Right ventricle myocardium inferior (tissue), 1 donor: ENCODE results near the gene ARMC9. TPM values are rescaled to one million over a fixed set of nuclear protein-coding genes. Genes with fewer than 3 reads are reported as not detected.
"Not testable (repeated sequence)": the region's sequence is repeated elsewhere in the genome, so short reads cannot be mapped to it uniquely, and the experiment has no call there.

ENCODE experiments used
- ATAC-seq: fragments of 200-7000 bp; cut with Tn5 transposase; one replicate; pipeline ENCODE4 v1.9.1; 2020; ENCODE audit warnings: mild to moderate bottlenecking, moderate library complexity
- DNase-seq: peaks from one replicate; pipeline ENCODE4 v3.0.0; 2021; ENCODE audit errors: missing footprints
- intact Hi-C: fragments of 100-400 bp; cut with DNase I; formaldehyde crosslinking; loops from one replicate; pipeline ENCODE4 v1.11.0; 2022
- total RNA-seq: library from RNA; stranded (reverse); fragmentation: NEBNext Ultra II Directional; extraction: Animal tissue kit (Norgen Biotek cat#: 25700); gene quantifications from one replicate; pipeline ENCODE4 v1.2.1, GENCODE V29; 2021
- donor health status: DM: no; HTN: yes; CAD: no; lungs with severe emphysema.

ARMC9 gene
- total RNA-seq, 1 donor from 2014 or later = 1.7 TPM

DNA sequence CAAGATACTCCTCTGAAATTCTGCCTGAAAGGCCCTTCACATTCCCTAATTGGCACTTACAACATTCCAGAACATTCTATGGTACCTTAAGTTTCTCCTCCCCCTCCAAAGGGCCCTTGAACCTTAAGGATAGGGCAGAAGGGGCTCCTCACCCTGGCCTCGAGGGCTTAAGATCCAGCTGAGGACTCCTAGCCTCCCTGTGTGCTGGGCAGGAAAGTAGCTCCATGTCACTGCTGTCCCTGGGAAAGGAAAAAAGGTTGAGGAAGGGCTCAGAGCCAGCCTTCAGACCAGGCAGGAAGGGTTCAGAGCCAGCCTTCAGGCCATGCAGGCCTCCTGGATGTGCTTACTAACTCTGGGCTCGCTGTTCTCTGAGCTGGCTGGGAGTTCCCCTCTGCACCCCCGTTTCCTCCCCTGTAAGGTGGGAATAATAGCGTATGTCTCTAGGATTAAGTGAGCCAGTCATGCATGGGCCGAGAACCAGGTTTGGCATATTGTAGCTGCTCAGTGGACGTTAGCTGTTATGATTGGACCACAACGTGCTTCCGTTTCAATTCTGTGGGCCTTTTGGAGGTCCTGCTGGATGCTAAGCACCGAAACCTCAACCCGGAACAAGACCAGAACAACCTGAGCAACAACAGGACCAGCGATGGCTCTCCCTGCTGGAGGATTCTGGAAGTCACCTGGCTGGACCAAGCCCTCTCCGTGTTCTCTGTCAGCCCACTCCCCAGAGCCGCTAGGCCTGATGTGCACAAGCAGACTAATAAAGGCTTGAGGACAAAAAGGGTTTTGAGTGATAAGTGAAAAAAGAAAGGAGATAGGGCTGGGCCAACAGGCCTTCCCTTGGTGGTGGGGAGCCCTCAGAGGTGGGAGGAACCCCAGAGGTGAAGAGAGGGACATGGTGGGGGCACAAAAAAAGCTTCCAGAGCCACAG is 196.0 kb downstream of the ARMC9 start:
- no peak for DNase-seq
- ATAC-seq = no peak
- intact Hi-C loops = loop anchor here (2.0 to 5.0 kb wide), 2 partner anchors 32 to 100 kb away; no protein-coding TSS in a partner anchor

DNA sequence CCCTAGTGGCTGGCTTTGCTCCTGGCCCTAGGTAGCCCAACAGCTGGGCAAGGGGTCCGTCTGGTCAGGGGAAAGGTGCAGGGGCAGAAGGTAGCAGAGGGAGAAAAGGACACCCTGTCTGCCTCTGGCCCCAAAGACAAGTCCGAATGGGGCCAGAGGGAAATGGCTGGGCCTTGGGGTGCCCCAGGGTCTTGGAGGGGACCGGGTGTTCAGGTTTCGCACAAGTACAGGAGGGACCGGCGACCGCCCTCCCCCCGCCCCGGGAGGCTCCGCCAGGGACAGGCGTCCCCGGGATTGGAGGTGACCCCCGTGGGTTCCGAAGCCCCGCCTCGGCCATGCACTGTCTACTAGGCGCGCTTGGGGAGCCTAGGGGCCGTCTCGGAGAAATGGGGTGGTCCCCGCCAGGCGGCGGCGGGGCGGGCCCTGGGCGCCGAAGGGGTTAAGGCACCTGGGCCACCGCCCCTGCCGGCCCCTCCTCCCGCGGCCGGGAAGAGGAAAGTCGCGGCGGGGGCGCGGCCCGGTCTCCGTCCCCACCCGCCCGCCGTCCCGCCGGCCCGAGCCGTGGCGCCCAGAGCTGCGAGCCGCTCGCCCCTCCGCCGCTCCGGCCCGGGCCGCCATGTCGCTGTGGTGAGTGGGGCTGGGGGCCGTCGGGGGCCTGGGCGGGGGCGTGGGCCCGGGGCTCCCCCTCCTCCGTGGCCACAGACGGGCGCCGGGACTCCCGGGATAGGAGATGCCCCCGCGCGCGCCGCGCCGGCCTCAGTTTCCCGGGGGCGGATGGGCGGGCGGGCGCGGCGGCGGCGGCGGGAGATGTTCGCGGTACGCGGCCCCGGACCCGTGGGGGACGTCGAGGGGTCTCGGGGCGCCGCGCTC is 197.0 kb downstream of the ARMC9 start, which contains the start of gene B3GNT7:
TSS of gene B3GNT7 (plus strand) at position 523 of the 870 bp plus-strand sequence. CDS start at position 617, 94 bp downstream.
- no peak for ATAC-seq
- DNase-seq = no peak
- intact Hi-C loops = loop anchor here (2.0 to 5.0 kb wide), 2 partner anchors 33 to 101 kb away; no protein-coding TSS in a partner anchor

DNA sequence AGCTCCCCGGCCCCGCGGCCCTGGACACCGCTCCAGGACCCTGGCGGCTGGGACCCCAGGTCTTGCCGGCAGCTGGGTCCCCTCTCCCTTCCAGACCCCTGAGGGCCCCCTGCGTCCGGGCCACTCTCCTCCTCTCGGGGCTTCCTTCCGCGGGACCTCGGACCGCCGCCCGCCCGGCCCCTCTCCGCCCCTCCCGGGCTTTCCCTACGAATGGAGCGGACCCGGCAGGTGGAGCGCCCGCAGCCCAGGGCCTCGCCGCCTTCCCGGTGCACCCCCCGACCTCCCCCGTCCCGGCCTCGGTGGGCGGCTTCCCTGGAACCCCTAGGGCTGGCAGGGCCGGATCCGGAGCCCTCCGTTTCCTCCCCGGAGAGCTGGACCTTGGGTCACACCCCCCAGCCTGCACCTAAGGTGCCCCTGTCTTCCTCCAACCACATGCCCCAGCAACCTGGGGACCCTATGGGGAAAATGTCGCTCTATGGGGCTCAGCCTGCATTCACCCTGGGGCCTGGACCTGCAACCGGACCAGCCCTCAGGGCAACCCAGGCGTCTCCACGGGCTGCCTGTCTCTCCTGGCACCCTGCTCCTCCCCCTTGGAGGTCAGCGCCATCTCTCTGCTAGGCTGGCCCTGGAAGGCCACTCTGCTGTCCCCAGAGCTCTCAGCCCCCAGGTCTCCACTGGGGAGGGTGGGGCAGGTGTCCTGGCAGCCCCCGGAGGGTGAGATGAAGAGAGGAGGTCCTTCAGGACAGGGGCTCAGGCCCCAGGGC is 197.8 kb downstream of the ARMC9 start:
- intact Hi-C loops = loop anchor here (5.0 kb wide), 1 partner anchor 34 kb away; no protein-coding TSS in a partner anchor
- DNase-seq (no peak), ATAC-seq (no peak)

DNA sequence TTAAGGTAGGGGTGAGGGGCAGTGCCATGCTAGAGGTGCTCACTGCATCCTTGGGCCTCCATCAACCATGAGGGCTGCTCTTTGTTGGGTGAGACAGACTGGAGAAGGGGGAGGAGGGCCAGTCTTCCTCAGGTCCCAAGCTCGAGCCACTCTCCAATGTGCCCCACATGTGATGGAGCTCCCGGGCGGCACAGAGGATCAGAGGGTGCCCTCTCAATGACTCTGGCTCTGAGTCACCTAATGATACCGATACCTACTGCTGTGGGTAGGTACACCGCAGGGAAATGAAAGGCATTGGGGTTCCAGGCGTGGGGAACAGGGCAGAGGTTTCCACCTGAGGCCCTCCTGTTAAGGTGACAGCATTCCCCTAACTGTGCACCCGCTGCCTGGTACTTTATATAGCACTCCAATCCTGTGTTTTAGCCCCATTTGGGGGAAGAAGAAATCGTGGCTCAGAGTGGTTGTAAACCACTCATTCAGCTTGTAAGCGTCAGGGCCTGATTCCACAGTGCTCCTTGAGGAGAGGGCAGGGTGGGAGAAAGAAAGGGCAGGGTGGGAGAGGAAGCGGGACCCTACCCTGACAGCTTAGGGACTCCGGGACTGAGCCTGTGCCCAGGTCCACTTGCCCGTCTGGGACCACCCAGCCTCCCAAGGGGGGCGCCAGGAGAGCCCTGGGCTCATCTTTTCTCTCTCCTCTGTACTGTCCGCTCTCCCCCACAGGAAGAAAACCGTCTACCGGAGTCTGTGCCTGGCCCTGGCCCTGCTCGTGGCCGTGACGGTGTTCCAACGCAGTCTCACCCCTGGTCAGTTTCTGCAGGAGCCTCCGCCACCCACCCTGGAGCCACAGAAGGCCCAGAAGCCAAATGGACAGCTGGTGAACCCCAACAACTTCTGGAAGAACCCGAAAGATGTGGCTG is 198.8 kb downstream of the ARMC9 start:
- intact Hi-C loops = loop anchor here (5.0 kb wide), 1 partner anchor 35 kb away; no protein-coding TSS in a partner anchor
- DNase-seq (no peak), ATAC-seq (no peak)

DNA sequence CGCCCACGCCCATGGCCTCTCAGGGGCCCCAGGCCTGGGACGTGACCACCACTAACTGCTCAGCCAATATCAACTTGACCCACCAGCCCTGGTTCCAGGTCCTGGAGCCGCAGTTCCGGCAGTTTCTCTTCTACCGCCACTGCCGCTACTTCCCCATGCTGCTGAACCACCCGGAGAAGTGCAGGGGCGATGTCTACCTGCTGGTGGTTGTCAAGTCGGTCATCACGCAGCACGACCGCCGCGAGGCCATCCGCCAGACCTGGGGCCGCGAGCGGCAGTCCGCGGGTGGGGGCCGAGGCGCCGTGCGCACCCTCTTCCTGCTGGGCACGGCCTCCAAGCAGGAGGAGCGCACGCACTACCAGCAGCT is 199.5 kb downstream of the ARMC9 start:
- ATAC-seq (no peak), DNase-seq (no peak)
- intact Hi-C loops = loop anchor here (5.0 kb wide), 1 partner anchor 36 kb away; no protein-coding TSS in a partner anchor

DNA sequence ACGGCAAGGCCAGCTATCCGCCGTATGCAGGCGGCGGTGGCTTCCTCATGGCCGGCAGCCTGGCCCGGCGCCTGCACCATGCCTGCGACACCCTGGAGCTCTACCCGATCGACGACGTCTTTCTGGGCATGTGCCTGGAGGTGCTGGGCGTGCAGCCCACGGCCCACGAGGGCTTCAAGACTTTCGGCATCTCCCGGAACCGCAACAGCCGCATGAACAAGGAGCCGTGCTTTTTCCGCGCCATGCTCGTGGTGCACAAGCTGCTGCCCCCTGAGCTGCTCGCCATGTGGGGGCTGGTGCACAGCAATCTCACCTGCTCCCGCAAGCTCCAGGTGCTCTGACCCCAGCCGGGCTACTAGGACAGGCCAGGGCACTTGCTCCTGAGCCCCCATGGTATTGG is 200.2 kb downstream of the ARMC9 start:
- ATAC-seq = no peak
- DNase-seq = no peak
- intact Hi-C loops = loop anchor here (5.0 kb wide), 1 partner anchor 36 kb away; no protein-coding TSS in a partner anchor

DNA sequence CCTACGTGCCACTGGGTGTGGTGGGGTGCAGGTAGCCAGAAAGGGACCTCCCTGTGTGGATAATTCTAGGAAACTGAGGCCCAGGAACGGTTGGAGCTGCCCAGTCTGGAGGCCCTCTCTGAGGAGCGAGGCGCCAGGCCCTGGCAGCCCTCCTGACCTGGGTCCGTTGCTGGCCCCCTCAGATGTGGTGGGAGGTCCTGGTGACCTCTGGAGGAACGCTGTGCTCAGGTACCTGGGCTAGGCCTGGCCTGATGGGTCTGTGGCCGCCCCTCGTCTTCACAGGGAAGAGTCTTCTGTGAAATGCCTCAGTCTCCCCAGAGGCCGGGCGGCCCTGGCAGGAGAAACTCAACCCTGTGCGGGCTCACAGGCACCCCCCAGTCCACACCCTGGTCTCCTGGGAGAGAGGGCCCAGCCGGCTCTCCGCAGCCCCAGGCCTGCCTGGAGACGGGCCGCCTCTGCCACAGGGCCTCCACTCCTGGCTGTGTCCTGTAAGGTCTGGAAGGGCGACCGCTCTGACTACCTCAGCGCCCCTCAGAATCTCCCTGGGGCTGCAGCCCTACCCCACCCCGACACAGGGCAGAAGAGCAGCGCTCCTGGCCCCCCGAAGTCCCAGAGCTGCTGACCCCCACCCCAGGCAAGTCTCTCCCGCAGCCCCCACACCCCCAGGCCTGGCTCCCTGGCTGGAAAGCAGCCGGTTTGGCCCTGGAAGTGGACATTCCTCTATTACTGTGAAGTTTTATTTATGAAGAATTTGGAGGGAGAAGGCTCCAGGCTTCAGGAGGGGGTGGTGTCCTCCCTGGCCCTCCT is 200.8 kb downstream of the ARMC9 start:
- intact Hi-C loops = loop anchor here (5.0 kb wide), 1 partner anchor 37 kb away; no protein-coding TSS in a partner anchor
- ATAC-seq (no peak), DNase-seq (no peak)

DNA sequence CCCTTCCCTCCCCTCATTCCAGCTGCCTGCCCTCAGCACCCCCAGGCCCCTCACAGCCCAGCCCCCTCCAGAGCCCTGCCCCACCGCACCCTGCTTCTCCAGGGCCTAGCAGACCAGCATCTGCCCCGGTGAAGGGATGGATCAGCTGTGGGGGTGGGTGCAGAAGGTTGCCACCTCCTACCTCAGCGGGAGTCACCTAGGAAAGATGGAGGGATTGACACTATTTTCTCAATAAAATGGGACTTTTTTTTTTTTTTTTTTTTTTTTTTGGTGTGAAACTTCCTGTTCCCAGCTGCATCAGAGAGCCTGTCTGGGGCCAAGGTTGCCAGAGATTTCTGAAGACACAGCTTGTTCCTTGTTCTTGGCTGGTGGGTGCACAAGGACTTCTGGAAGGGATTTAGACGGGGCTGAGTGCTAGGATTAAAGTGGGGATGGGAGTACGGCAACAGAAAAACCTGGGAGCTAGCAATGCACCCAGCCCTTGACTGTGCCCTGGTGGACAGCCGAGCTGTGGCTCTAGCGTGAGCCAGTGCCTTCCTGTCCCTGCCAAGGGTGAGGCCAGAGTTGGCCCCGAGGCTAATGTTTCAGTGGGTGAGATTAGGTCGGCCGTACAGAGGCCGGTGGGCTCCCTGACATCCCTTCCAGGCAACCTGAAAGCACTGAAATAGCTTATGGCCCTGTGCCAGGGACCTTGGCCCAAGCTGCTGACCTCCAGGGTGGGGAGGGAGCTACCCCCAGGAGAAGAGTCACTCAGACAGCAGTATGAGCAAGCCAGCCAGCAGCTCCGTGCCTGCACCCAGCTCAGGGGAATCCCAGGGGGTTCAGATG is 201.6 kb downstream of the ARMC9 start:
- intact Hi-C loops = loop anchor here (5.0 kb wide), 1 partner anchor 38 kb away; no protein-coding TSS in a partner anchor
- ATAC-seq (peak; percentile 89), DNase-seq (no peak)

DNA sequence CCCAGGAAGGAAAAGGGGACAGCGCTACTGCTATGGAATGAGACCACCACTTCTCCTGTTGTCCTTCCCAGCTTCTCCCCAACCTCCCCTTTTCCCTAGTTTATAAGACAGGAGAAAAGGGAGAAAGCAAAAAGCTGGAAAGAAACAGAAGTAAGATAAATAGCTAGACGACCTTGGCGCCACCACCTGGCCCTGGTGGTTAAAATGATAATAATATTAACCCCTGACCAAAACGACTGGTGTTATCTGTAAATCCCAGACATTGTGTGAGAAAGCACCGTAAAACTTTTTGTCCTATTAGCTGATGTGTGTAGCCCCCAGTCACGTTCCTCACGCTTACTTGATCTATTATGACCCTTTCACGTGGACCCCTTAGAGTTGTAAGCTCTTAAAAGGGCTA is 202.2 kb downstream of the ARMC9 start:
- DNase-seq, intact Hi-C loops, ATAC-seq: not testable (repeated sequence)

DNA sequence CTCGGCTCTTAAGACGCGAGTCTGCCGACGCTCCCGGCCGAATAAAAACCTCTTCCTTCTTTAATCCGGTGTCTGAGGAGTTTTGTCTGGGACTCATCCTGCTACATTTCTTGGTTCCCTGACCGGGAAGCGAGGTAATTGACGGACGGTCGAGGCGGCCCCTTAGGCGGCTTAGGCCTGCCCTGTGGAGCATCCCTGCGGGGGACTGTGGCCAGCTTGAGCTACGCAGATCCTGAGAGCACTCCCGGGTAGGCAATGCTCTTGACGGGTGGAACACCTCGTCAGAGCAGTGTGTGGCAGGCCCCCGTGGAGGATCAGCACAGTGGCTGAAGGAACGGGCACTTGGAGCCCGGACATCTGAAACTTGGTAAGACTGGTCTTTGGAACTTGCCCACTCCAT is 202.7 kb downstream of the ARMC9 start:
- intact Hi-C loops, DNase-seq, ATAC-seq: not testable (repeated sequence)

DNA sequence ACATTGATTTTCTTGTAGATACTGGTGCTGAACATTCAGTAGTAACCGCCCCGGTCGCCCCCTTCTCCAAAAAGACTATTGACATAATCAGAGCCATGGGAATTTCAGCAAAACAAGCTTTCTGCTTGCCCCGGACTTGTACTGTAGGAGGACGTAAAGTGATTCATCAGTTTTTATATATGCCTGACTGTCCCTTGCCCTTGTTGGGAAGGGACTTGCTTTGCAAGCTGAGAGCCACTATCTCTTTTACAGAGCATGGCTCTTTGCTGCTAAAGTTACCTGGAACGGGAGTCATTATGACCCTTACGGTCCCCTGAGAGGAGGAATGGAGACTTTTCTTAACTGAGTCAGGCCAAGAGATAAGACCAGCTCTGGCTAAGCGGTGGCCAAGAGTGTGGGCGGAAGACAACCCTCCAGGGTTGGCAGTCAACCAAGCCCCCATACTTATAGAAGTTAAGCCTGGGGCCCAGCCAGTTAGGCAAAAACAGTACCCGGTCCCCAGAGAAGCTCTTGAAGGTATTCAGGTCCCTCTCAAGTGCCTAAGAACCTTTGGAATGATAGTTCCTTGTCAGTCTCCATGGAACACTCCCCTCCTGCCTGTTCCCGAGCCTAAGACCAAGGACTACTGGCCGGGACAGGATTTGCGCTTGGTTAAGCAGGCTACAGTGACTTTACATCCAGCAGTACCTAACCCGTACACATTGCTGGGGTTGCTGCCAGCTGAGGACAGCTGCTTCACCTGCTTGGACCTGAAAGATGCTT is 205.2 kb downstream of the ARMC9 start:
- intact Hi-C loops, ATAC-seq, DNase-seq: not testable (repeated sequence)

DNA sequence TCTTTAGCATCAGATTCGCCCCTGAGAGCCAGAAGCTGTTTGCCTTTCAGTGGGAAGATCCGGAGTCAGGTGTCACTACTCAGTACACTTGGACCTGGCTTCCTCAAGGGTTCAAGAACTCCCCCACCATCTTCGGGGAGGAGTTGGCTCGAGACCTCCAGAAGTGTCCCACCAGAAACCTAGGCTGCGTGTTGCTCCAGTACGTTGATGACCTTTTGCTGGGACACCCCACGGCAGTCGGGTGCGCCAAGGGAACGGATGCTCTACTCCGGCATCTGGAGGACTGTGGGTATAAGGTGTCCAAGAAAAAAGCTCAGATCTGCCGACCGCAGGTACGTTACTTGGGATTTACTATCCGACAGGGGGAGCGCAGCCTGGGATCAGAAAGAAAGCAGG is 205.8 kb downstream of the ARMC9 start:
- intact Hi-C loops, ATAC-seq, DNase-seq: not testable (repeated sequence)

DNA sequence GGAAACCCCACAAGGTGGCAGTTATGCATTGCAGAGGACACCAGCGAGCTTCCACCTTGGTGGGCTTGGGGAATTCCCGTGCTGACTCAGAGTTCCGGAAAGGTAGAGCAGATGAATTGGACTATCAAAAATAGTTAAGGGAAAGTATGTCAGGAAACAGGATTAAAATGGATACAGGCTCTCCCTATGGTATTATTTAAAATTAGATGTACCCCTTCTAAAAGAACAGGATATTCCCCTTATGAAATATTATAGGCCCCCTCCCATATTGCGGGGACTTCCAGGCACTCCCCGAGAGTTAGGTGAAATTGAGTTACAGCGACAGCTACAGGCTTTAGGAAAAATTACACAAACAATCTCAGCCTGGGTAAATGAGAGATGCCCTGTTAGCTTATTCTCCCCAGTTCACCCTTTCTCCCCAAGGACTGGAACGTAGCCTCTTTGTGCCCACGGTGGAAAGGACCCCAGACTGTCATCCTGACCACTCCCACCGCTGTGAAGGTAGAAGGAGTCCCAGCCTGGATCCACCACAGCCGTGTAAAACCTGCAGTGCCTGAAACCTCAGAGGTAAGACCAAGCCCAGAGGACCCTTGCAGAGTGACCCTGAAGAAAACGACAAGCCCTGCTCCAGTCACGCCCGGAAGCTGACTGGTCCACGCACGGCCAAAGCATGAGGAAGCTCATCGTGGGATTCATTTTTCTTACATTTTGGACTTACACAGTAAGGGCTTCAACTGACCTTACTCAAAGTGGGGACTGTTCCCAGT is 207.4 kb downstream of the ARMC9 start:
- DNase-seq, intact Hi-C loops: not testable (repeated sequence)

DNA sequence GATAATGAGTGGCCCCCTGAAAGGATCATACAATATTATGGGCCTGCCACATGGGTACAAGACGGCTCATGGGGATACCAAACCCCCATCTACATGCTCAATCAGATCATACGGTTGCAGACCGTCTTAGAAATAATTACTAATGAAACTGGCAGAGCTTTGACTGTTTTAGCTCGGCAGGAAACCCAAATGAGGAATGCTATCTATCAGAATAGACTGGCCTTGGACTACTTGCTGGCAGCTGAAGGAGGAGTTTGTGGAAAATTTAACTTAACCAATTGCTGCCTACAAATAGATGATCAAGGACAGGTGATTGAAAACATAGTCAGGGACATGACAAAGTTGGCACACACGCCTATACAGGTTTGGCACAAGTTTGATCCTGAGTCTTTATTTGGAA is 209.3 kb downstream of the ARMC9 start:
- ATAC-seq, intact Hi-C loops, DNase-seq: not testable (repeated sequence)

More for the DNA sequence above, 207.4 kb downstream of the ARMC9 start:
- not testable (repeated sequence) for ATAC-seq
